Activated CD4-positive, alpha-beta T cell treated with anti-CD3 and anti-CD28 coated beads for 1 hour (primary cell): ENCODE results near the gene TIAM2.
"Not testable (repeated sequence)": the region's sequence is repeated elsewhere in the genome, so short reads cannot be mapped to it uniquely, and the experiment has no call there.

Experiments used
- DNase-seq: peaks from one replicate; pipeline ENCODE4 v3.0.0-alpha.2; 2020

Gene TIAM2

DNA sequence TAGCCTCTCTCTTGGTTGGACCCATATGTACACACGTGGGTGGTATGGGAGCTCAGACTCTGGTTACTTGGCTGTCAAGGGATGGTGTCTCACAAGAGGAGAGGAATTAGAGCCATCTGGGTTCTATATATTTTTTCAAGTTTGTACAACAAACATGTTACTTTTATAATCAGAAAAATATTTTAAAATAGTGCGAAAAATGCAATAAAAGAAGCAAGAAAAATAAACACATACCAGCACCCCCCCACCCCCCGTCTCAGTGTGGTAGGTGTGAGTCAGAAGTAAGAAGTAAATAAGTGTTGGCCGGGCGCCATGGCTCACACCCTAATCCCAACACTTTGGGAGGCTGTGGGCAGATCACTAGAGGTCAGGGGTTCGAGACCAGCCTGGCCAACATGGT, 2.1 kb upstream of the TIAM2 start:
- DNase-seq: no peak

DNA sequence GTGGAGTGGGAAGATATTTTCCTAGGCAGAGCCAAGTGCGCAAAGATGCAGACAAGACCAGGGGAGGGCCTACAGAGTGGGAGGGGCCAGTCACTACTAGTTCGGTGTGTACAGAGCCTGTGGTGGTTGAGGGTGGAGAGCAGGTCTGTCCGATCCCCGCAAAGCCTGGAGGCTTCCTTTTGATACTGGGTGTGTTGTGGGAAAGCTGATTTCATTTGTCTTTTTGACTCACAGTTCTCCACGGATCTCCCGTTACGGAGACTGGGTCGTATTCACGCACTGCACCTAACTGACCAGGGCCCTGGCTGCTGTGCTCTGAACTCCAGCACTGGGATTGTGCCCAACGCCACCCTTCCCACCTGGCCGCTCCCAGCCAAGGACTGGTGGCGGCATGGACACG, 1.4 kb upstream of the TIAM2 start:
- no peak for DNase-seq

DNA sequence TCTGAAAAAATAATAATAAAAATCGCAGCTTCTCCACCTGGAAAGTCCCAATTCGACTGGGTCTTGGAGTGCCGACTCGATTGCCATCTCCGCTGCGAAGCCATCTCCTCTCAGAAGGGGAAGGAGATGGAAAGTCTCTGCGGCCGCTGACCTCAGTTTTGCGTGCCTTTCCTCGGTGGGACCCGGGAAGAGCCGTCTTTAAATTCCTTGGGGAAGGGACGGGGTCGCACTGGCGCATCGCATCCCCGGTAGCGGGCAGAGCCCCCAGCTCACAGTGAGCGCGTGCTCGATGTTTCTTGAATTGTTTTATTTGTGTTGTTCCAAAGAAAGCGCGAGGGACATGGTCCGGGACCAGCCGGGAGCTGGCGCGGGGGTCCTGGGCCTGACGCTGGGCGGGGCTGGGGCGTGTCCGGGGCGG, 270 bp upstream of the TIAM2 start:
- DNase-seq: no peak

DNA sequence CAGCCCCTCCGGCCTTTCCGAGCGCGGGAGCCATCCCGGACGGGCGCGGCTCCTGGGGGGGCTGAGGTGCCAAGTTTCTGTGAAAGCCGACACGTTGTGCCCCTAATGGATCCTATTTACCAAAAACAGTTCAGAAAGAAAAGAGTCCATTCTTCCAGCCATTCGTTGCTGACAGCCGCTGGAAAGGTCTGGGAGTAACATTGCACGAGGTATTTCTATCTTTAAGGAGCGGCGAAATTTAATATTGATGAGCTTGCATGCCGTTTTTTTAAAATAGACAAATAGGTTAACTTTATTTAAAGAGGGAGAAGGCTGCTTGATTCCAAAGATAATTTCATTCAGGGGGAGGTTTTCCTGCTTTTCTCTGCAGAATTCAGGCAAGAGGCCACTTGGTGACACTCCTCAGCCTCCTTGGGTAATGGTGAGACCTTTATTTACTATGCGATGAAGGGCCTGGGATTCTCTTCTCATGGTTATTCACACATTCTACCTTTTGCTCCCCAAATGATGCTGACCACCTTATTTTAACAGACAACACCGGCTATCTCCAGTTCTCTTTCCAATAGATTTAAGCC, 988 bp downstream of the TIAM2 start:
- no peak for DNase-seq

DNA sequence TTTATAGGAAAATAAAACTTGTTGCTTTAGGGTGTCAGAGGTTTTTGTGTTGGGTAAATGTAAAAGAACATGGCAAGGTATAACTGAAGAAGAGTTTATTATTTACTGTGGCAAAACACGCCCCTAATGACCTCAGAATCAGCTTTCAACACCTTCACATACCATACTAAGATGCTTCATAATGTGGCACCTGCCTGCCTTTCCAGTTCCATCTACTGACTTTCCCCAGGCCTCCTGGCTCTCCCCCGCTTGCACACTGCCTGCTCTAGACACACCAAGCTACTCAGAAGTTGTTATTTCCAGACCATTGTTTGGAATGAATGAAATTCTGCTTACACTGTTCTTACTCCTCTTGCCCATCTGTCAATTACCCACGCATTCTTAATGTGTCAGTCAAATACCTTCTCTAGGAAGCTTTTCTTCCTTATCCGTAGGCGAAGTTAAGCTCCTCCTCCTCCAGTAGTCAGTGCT, 1.8 kb downstream of the TIAM2 start:
- DNase-seq: no peak

DNA sequence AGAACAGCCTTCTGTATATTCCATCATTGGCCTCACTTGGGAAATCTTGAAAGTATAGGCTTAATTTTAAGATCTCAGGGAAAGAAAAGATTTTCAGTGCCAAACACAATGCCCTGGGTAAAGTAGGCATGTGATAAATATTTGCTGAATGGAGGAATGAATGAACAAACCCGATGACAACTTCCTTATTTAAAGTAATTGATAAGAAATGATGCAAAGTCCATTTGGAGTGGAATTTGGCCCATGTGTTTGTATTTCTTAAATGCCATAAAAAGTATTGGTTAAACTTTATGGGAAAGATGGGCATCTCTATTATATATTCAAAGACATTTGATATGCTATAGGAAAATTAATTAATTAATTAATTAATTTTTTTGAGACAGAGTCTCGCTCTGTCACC, 3.7 kb downstream of the TIAM2 start:
- DNase-seq: no peak

DNA sequence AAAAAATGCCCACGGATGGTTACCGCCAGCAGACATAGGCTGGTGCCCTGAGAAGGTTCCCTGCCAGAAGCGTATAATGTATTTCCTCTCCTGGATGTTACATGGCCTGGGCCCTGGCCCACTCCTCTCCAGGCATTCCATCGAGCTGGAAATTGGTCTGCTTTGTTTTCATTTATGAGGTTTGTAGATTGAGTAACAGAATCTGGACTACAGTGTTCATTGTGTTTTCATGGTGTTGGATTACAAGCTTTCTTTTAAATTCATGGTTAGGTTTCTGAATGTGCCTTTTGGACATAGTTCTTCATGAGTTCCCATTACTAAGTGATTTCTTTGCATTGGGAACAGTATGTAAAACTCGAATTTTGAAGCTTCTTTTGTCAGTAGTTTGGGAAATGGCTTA, 6.4 kb downstream of the TIAM2 start:
- no peak for DNase-seq

DNA sequence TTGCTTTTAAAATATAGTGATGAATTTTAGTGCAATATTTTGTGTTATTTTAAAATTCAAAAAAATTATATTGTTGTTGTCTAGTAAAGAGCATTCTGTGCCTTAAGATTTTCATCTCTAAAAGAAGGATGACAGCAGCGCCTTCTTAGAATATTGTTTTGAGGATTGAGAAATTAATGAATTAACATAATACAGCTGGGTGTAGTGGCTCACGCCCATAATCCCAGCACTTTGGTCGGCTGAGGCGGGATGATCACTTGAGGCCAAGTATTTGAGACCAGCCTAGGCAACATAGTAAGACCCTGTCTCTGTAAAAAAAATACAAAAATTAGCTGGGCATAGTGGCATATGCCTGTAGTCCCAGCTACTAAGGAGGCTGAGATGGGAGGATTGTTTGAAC, 6.8 kb downstream of the TIAM2 start:
- no peak for DNase-seq

DNA sequence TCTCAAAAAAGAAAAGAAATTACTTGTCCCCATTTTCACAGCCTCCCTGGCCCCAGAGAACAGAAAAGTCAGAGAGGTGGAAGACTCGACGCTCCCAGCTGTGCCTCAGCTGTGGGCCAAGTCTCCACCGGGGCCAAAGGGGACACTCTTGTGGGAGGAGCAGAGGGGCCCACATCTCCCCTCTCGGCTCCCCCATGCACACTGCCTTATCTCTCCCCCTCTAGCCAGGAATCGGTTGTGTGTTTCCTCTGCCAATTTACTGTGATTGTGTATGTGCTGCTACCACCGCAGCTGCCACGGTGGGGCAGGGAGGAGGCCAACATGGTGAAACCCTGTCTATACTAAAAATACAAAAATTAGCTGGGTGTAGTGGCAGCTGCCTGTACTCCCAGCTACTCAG, 8.4 kb downstream of the TIAM2 start:
- no peak for DNase-seq

DNA sequence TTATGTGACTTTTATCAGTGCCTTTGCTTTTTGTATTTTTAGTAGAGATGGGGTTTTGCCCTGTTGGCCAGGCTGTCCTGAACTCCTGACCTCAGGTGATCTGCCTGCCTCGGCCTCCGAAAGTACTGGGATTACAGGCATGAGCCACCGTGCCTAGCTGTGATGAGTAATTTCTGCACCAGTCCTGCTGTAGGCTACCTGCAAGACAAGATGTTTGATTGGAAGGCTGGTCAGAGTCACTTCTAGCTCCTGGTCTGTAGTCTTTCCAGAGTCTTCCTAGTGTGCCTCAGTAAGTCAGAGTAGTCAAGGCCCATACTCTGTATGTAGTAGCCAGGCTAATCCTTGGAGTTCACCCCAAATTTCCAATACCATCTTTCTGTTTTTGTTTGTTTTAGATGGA, 8.9 kb downstream of the TIAM2 start:
- DNase-seq: no peak

DNA sequence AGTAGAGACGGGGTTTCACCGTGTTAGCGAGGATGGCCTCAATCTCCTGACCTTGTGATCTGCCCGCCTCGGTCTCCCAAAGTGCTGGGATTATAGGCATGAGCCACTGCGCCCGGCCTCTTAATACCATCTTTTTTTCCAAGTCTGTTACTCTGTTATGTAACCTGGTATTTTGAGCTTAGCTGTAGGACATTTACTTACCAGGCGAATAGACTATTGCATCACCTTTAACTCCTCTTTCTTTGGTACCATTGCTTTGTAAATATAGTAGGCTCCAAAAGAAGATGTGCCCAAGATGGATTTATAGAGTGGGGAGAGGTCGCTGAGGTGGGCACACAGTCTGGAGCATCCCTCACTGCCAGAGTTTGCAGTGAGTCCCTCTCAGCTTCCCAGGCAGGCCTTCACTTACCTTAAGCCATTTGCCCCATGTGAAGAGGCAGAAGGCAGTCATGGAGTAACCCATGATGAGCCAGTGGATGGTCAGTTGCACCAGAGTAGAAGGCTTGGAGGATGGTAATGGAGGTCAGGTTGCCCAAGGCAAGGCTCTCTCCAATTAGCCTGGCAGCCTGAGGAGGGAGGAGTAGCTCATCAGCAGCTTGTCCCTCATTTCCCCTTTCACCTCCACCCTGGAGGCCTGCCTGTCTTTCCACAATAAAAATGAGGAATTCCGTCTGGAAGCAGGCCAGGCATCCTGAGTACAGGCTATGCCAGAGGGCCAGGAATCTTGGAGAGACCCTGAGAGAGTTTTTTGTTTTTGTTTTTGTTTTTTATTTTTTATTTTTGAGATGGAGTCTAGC, 9.7 kb downstream of the TIAM2 start:
- no peak for DNase-seq

DNA sequence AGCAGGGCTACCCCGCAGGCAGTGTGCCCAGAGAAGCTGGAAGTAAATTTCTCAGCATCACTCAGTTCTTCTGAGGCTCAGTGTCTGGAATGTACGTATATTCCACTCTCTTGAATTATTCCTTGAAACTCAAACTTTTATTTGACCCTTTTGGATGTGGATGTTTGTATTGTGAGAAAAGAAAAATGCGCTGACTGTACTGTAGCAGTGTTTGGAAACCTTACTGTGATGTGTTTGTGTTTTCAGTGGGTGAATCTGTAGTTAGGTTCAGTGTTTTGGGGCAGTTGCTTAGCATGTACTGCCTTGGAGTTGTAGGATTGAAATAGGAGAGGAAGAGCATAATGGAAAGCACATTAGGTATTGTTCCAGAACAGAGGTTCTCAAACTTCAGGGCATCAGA, 13.5 kb downstream of the TIAM2 start:
- DNase-seq: no peak

DNA sequence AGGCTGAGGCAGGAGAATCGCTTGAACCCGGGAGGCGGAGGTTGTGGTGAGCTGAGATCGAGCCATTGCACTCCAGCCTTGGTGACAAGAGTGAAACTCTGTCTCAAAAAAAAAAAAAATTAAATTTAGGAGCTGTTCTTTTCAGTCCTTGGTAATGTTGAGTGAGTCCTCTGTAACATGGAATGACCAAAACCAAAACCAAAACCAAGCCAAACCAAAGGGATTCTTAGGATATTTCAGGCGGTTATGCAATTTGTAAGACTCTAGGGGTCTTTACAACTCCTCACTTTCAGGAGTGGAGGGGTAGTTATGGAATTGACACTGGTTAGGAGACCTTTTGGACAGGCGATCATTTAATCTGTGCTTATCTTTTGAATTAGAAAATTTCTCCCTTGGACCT, 15.8 kb downstream of the TIAM2 start:
- DNase-seq: no peak

DNA sequence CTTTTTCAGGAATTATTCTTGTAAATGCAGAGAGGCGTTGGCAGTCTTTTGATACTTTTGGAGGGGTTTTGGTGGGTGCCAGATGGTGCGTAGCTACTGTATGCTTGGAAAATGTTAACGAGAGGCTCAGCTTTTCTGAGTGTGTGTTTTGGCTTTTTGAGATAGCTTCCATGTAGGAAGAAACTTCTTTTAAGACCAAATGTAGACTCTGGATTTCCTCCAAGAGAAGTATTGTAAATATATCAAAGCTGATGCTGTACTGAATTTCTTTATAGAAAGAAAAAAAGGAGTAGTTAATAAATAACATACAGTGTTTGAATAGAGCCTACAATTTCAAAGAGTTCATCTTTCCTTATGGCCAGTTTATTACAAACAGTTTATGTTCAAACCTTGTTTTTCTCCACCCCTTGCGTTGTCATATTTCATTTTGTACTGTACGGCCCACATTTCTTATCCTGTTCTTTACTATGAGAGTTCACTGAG, 16.7 kb downstream of the TIAM2 start:
- DNase-seq: no peak

DNA sequence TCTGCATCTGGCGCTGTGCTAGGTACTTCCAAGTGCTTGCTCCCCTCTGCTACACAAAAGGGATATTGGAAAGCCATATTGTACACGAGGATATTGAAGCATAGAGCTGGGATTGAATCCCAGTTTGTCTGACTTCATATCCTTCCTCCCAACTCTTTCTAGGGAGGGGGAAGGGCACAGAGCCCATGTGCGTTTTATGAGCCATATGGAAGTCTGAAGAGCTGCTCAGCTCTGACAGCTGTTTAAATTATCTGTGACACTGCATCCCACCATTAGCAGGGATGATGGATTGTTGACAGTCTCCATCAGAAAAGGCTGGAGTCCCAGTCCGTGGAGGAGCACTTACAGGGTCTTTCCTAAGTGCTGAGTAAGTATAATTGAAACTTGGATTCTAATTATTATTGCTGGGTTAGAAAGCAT, 18.4 kb downstream of the TIAM2 start:
- no peak for DNase-seq

DNA sequence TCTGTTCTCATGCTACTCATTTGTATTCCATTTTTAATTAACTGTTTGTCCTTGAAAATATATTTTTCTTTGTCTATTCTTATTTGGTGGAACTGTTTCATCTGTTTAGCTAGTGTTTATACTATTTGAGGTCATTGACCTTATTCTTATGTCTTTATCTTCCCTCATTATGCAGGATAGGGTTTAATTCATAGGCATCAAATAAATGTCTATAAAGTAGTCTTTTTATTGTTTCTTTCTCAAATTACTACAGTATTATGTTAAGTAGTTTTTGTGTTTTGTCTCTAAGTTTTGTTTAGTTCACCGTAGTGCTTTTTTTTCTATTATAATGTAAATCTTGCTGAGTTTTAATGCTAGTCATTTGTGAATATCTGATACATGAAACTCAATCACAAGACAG, 19.0 kb downstream of the TIAM2 start:
- no peak for DNase-seq

DNA sequence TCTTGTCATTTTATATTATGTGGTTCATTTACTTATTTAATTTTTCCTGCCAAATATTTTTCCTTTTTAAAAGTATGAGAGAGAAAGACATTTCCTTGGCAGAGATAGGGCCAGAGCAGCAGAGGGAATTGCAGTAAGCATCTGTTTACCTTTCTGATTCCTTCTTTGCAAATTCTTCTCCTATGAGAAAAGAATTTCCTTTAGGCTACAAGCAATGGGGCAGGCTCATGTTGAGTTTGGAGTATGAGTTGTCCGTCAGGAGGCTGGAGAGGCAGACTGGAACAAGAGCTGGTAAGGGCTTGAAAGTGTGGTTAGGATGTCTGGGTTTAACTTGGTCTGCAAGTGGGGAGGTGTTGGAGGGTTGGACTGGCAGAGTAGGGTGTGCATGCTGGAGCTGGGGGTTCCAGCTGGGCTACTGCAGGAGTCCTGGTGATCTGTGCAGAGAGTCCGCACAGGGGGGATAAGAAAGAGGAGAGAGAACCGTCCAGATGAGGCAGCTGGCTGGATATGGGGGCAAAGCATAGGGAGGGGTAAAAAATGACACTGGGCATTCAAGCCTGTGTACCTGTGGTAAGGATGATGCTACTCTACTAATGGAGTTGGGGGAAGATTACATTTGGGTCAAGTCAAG, 19.7 kb downstream of the TIAM2 start:
- no peak for DNase-seq

DNA sequence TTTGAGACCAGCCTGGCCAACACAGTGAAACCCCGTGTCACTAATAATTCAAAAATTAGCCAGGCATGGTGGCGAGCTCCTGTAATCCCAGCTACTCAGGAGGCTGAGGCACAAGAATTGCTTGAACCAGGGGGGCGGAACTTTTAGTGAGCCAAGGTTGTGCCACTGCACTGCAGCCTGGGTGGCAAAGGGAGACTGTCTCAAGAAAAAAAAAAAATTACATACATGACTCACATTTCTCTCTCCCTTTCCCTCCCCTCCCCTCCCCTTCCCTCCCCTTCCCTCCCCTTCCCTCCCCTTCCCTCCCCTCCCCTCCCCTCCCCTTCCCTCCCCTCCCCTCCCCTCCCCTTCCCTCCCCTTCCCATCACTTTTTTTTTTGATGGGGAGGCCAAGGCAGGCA, 23.3 kb downstream of the TIAM2 start:
- DNase-seq: not testable (repeated sequence)

DNA sequence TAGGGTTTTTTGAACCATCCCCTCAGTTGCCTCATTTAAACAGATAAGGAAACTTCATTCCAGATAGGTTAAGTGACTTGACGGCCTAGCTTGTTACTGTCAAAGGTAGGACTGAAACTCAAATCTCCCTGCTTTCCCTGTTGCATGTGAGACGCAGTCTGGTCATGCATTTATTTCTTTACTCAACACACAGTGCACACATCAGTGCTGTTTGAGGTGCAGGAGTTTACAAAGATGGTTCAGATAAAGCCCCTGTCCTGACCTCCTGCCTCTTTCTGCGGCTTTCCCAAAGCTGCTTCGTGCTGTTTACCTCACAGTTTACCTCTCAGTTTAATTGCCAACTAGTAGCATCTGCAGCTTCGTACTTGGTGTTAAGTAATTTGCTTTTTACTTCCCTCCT, 26.6 kb downstream of the TIAM2 start:
- DNase-seq: no peak

DNA sequence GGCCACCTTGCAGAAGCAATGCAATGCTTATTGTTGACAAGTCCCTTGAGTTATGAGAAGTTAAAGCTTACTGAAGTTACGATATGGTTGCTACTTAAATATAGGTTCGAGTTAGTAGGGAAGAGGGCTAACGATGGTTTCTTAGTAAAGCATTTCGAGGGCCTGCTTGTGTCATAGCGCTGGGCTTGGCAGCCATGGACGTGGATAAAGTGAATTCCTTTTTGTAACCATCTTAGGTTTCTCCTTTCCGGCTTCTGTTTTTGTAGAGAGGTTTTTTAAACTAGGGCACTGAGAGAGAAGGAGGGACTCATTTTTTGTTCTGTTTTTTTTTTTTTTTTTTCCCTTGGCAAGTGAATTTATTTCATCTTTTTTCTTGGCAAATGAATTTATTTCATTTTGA, 27.6 kb downstream of the TIAM2 start:
- DNase-seq: no peak

DNA sequence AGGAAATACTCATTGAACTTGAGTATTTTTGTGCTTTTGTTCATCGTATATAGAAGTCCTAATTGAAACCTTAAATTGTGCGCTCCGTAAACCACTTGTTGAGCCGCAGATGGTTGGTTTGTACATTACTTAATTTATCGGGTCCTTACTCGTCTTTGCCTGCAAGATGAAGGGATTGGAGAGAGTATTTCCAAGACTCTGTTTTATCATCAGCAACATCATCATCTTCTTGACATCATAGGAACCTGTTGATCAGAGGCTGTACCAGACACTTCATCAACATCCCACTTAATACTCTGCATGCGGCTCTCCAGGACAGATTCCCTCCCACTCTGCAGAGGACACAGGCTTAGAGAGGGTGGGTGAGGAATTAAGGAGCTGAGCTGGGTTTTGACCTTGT, 28.6 kb downstream of the TIAM2 start:
- no peak for DNase-seq

DNA sequence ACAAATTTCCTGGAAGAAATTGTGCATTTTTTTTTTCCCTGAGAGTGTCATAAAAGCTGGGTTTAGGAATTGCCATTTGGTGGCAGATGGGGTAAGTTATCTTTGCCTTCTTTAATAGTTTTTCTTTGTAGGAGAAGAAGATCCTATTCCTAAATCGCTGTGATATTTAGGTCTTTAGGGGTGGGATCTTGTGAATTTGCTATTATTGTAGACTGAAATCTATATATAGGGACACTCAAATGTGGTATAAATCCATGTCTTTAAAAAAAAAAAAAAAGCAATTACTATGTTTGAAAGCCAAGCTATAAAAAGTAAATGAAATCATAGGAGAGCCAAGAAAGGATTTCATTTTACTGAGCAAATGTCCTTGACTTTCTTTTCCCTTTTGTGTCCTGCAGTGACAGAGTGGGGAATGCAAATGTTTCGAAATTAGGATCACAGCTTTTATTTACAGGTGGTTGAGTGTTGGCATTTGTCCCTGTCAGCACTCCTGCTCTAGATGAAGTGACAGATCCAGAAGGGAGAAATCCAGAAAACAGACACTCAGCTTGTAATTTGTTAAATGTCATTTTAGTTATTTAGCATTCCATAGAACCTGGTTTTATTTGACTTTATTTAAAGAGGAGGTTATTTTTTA, 29.4 kb downstream of the TIAM2 start:
- DNase-seq: no peak

DNA sequence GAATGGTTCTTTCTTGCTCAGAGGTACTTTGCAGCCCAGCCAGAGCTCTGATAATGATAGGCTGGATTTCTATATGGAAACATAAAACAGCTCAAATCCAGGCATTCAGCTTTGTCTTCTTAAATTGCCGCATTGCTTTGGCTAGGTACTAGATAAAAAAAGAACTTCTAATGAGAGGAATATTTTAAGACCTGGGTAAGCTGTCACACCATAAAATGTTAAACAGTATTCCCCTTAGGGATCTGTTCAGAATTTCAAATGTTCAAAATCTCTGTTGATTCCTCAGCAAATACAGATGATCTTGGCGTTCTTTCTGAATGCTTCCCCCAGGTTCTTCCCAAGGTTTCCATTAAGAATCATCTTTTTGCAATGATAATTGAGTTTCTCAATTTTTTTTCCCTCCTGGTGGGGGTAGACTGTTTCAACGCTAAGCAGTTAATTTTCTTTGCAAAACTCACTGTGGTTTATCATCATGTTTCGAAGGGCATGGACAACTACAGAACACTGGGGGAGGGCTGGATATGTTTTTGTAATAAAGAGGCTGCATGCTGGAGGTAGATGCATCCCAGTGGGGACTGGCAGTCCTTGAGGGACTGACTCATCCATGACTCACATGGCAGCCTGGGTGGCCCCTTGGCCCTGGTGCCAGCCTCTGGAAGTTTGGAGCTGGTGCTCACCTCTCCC, 31.0 kb downstream of the TIAM2 start:
- DNase-seq: no peak
